ENCODE results near the gene AK3.
"Not testable (repeated sequence)": the region's sequence is repeated elsewhere in the genome, so short reads cannot be mapped to it uniquely, and the experiment has no call there.

Gene AK3

DNA sequence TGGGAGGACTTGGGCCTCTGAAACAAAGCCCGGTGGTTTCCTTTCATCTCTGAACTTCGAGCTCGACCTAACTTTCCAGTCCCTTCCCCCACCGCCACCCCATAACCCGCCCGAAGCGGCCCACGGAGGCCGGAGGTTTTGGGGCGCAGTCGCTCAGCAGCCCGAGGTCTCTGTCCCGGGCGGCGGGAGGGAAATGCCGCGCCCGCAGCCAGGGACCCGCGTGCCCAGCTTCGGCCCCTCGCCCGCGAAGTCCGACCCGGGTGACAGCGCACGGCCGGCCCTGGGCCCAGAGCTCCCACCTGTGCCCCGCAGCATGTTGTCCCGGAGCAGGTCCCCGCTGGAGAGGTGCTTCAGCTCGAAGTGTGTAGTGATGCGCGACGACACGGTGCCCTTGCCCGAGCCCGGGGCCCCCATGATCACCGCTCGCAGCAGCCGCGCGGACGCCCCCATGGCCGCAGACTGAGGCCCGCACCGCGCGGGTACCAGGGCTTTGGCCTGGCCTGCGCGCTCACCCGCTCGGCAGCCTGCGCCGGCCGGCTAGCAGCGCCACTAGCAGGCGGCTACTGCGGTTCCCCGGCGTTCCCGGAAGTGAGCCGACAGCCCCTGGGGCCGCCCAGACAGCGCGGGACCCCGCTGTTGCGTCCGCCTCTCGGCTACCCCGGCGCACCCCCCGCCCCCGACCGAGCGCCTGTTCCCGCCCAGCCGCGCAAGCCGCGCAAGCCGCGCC is at the start of gene AK3:
AK3 (minus strand) TSS at position 565 of the 727 bp plus-strand sequence; CDS start at position 450, 115 bp downstream.
- DNase-seq = peak; percentile 75 to 83

DNA sequence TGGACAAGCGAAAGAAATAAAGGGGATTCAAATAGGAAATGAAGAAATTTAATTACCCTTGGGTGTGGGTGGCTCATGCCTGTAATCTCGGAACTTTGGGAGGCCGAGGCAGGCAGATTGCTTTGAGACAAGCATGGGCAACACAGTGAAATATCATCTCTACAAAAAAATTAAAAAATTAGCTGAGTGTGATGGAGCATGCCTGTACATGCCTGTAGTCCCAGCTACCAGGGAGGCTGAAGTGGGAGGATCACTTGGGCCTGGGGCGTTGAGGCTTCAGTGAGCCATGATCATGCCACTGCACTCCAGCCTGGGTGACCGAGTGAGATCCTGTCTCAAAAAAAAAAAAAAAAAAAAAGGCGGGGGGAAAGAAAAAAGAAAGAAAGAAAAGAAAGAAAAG is 47.7 kb upstream of the AK3 start:
- no peak for DNase-seq

DNA sequence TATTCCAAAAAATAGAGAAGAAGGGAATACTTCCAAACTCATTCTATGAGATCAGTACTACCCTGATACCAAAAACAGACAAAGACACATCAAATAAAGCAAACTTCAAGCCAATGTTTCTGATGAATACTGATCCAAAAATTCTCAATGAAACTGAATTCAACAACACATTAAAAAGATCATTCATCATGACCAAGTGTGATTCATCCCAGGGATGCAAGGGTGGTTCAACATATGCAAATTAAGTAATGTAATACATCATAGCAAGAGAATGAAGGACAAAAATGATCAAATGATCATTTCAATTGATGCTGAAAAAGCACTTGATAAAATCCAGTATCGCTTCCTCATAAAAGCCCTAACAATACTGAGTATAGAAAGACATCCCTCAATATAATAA is 46.9 kb upstream of the AK3 start:
- DNase-seq = no peak

DNA sequence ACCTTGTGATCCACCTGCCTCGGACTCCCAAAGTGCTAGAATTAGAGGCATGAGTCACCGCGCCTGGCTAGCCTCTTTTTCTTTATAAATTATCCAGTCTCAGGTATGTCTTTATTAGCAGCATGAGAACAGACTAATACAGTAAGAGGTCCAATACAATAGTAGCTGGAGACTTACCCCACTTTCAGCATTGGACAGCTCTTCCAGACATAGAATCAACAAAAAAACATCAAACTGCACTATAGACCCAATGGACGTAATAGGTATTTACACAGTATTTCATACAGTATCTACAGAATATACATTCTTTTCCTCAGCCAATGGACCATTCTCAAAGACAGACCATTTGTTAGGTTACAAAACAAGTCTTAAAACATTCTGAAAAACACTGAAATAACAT is 45.6 kb upstream of the AK3 start:
- no peak for DNase-seq

DNA sequence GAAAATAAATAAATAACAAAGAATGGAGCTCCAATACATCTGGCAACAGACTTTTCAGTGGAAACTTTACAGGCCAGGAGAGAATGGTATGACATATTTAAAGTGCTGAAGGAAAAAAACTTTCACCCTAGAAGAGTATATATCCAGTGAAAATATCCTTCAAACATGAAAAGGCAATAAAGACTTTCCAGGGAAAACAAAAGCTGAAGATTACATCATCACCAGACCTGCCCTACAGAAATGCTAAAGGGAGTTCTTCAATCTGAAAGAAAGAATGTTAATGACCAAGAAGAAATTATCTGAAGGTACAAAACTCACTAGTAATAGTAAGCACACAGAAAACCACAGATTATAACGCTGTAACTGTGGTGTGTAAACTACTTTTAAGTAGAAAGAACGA is 43.4 kb upstream of the AK3 start:
- DNase-seq = no peak

DNA sequence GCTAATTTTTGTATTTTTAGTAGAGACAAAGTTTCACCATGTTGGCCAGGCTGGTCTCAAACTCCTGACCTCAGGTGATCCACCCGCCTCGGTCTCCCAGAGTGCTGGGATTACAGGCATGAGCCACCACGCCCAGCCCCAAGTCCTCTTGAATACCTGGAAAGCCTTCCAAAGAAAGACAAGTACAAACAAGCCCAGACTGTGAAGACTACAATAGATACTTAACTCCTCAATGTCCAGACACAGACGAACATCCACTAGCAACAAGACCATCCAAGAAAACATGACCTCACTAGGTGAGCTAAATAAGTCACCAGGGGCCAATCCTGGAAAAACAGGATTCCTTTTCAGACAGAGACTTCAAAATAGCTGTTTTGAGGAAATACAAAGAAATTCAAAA is 42.2 kb upstream of the AK3 start:
- not testable (repeated sequence) for DNase-seq

DNA sequence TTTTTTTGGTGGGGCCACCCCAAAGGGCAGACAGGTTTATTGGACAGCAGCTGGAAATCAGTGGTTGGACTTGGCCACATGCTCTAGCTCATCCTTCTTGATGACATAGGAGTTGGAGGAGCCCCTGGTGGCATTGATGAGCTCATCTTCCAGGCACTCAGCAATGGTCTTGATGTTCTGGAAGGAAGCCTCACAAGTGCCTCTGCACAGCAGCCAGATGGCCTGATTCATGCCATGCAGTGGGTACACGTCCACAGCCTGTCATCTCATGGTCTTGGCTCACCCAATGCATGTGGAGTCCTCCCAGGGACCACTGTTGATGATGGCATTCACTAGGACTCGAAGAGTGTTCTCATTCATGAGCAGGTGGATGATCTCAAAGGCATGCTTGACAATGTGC is 40.4 kb upstream of the AK3 start:
- no peak for DNase-seq

DNA sequence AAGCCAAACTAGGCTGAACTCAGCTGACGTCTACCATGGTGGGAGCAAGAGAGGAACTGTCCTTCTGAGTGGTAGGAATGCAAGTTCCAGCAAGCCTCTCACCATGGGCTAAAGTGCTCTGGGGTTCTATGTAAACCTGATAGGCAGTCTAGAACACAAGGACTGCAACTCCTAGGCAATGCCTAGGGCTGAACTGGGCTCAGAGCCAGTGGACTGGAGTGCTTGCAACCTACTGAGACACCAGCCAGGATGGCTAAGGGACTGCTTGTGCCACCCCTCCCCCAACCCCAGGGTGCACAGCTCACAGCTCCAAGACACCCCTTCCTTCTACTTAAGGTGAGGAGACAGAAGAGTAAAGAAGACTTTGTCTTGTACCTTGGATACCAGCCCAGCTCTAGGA is 39.6 kb upstream of the AK3 start:
- no peak for DNase-seq

DNA sequence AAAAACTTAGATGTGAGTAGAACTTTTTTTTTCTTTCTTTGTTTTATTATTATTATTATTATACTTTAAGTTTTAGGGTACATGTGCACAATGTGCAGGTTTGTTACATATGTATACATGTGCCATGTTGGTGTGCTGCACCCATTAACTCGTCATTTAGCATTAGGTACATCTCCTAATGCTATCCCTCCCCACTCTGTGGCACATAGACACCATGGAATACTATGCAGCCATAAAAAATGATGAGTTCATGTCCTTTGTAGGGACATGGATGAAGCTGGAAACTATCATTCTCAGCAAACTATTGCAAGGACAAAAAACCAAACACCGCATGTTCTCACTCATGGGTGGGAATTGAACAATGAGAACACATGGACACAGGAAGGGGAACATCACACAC is 34.0 kb upstream of the AK3 start:
- DNase-seq = not testable (repeated sequence)

DNA sequence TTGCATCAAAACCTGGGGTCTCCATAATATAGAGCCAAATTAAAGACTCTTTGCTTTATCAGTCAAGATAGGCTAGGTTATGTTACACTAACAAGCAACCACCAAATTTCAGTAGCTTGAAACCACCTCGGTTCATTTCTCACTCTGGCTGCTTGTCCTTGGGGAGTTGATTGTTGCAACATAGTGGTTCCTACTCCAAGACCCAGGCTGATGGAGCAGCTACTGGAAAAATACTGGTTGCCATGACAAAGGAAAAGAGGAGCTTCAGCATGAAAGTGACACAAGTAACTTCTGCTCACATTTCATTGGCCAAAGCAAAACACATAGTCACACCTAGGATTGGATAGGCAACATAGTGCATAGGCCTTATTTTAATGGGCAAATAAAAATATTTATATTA is 33.2 kb upstream of the AK3 start:
- no peak for DNase-seq

DNA sequence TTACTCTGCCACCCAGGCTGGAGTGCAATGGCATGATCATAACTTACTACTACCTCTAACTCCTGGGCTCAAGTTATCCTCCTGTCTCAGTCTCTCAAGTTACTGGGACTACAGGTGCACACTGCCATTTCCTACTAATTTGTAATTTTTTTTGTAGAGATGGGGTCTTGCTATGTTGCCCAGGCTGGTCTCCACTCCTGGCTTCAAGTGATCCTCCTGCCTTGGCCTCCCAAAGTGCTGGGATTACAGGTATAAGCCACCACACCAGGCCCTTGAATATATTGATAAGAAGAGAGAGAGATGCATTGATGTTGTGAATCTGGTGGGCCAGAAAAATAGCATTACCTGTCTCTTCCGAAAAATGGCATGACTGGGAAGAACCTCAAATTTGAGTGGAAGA is 30.8 kb upstream of the AK3 start:
- no peak for DNase-seq

DNA sequence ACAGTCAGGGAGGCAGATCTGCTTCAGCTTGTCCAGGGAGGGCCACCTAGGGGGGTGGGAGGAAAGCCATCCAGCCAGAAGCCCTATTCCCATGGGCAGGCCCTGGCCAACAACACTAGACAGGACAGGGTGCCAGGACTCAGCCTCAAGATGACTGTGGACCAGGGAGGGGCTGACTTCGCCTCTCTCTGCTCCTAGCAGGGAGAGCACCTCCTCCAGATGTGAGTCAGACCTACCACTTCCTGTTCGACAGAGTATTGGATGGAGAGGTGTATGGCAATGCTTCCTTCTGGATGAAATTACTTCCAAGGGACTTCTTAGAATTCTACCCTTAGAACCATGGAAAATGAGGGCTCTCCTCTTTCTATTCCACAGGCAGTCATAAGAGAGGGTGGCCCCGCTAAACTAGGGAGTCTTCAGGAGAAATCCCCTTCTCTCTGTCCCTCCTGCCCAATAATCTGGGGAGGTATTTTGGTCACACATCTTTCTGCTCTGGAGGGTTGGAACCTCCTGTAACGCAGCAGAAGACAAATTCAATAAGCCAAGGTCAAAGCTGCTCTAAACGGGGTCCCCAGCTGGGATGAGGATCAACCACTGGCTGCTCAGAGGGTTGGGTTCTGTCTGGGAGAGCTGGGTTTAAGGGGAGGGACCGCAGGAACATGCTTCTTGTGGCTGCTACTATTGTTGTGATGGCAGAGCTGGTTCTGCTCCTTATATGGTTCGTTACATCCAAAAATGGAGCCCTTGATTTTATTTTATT is 28.5 kb upstream of the AK3 start:
- DNase-seq = no peak

DNA sequence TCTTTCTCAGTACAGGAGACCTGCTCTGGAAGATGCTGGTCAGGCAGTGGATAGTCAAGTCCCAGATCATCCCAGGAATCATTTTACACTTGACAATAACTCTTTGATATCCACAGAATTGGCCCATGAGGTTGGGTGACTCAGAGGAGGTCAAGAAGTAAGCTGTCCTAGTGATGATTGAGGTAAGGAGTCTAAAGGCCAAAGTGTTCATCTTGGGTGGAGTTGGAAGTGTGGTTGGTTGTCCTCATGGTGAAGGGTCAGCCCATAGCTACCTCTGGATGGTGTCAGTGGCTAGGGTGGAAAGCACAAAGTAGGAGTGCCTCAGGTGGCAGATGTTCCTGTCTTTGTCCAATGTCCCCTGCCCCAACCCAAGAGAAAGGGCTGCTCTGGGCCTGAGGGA is 27.7 kb upstream of the AK3 start:
- DNase-seq = no peak

DNA sequence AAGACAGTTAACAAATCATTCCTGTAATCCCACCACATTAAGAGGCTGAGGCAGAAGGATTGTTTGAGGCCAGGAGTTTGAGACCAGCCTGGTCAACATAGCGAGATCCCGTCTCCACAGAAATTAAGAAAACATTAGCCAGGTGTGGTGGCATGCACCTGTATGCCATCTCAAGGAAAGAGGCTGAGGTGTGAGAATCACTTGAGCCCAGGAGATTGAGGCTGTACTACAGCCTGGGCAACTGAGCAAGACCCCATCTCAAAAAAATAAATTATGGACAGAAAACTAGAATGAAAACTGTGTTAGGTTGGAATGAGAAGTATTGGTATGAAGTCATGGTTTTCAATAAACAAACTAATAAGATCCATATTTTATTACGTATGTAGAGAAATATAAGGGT is 23.0 kb upstream of the AK3 start:
- DNase-seq = no peak

DNA sequence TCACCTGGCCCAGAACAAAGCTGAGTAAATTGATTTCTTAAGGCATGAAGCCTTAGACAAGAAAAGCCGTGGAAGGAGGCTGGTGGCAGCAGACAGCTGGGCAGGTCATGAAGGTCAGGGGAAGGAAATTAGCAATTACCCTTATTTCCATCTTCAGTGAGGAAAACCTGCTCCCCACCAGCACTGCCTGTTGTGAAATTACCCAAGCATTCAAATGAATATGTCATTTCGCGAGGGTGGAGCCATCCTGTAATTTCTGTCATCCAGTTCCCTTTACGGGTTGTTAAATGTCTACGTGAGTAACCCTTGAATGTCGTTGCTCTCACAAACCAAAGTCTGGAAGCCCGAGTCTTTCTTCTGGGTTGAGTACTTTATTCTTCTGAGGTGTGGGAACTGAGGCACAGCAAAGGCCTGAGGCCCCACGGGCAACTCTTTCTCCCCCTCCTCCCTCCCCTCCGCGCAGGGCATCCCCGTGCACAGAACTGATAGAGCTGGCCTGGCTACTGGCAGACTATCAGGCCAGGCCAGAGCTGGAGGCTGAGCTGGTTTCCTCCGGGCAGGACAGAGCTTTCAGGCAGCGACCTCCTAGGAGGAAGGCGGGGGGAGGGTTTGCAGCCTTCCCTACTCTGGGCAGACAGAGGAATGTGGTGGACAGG is 22.0 kb upstream of the AK3 start:
- DNase-seq = no peak

DNA sequence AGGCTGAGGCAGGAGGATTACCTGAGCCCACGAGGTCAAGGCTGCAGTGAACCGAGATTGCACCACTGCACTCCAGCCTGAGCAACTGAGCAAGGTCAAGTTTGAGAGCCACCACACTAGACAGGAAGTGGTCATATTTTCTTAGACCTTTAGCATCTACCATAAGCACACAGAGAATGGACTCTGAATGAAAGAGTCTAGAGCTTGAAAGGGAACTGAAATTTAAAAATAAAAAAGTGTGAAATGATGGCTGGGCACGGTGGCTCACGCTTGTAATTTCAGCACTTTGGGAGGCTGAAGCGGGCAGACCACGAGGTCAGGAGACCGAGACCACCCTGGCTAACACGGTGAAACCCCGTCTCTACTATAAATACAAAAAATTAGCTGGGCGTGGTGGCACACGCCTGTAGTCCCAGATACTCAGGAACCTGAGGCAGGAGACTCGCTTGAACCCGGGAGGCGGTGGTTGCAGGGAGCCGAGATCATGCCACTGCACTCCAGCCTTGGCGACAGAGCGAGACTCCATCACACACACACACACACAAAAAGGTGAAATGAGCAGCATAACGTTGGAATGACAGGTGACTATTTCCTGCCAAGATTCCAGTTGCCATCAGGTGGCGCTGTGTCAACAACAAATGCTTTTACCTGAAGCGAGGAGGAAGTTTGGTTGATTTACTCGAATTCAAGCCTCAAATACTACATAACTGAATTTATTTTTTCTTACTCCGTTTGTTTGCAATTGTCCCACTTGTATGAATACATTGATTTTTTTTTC is 21.3 kb upstream of the AK3 start:
- peak; percentile 73 to 76 for DNase-seq

DNA sequence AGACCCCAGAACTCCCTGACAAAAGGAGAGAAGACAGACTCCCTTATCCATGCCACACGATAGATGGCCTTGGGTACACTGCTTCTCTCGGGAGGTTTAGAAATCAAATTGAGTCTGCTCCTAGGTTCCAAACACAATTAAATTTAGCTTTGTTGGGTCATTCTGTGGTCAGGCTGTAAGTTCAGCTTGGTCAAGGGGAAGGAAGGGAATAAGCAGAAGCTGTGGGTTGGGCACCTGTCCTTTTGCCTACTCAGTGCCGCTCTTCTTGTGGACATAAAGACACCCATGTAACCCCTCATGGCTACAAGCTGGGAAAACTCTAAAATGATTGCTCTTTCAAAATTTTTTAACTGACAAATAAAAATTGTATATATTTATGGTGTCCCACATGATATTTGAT is 19.1 kb upstream of the AK3 start:
- no peak for DNase-seq

DNA sequence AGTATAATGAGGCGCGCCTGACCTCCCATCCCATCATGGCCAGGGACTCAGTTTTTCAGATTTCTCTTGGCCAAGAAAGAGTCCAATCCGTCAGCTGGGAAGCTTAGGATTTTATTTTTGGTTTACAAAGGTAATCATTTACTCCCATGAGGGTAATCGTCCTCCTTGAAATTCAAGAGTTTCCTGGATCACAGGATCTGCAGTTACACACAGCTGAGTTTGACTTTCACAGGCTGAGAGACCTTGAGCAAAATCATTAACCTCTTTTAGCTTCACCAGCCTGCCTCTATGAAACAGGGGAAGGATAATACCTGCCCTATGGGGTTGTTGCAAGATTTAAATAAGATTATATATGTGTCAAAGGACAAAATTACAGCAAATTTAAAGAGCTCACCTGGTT is 15.4 kb upstream of the AK3 start:
- DNase-seq = no peak

DNA sequence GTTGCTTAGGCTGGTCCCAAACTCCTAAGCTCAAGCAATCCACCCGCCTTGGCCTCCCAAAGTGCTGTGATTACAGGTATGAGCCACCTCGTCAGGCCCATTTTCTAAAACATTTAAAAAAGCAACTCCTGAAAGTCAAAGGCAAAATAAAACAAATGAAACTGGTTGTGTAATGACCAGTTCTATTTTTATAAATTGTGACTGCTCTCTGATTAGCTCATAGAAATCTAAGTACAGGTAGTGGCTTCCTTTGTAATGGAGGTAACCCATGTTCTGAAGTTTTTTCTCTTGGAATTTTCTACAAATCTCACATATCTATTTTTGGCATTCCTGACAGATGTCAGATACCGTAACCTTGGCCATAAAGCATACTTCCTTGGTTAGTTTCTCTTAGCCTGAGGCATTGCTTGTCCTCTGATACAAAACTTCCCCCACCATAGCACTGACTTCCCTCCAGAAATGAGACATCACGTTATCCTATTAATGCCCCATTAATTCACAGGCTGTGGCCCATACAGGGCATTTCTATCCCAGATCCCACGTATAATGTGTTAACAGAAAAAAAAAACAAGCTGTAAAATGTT is 14.1 kb upstream of the AK3 start:
- no peak for DNase-seq

DNA sequence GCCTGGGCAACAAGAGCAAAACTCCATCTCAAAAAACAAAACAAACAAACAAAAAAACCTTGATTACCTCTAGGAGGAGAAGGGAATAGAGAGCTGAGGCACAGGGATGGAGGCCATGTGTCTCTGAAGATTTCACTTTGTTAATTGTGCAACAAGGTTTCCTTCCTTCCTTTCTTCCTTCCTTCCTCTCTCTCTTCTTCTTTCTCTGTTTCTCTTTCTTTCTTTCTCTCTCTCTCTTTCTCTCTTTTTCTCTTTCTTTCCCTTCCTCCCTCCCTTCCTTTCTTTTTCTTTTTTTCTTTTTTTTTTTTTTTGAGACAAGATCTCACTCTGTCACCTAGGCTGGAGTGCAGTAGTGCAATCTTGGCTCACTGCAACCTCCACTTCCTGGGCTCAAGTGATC is 13.5 kb upstream of the AK3 start:
- not testable (repeated sequence) for DNase-seq

DNA sequence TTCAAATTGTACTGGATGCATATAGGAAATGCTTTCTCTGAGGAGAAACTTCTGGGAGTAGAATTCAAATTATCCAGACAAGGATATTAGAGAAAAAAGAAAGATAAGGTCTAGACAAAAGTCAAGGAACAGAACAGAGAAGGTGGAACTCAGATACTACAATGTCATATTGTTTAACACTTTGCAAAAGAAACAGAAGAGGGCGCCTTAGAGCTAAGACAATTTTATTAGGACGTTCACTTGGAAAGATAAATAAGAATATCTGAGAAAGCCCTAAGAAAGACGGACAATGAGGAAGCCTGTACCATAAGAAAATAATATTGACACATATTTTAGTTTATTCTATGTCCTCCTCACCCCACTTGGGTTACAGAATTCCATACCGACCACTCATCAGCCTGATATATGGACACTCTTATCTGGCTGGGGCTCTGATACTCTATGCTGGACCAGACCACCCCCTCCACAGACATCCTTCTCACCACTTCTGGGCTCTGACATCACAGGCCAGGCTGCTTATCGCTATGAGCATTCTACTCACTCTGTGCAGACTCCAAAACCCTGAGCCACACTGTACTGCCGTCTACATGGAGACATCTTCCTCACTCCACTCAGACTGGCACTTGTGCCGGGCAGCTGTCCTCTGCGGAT is 9.1 kb upstream of the AK3 start:
- DNase-seq = no peak

DNA sequence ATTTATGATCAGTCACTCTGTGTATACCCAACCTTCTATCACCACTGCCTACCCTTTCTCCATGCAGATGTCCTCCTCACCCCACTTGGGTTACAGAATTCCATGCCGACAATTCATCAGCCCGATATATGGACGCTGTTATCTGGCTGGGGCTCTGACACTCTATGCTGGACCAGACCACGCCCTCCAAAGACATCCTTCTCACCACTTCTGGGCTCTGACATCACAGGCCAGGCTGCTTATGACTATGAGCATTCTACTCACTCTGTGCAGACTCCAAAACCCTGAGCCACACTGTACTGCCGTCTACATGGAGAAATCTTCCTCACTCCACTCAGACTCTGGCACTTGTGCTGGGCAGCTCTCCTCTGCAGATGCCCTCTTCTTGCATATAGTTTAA is 7.6 kb upstream of the AK3 start:
- DNase-seq = no peak

Measured in stimulated activated CD4-positive, alpha-beta T cell treated with anti-CD3 and anti-CD28 coated beads, Interleukin-4, amount 100 ng/mL, for 4 hours (primary cell).